ENCODE measurements around the gene CBFA2T3. TPM values are rescaled to one million over a fixed set of nuclear protein-coding genes. Genes with fewer than 3 reads are reported as not detected.
"Not testable (repeated sequence)": the region's sequence is repeated elsewhere in the genome, so short reads cannot be mapped to it uniquely, and the experiment has no call there.

Gene CBFA2T3
- polyA plus RNA-seq, 3 donors from 2014 or later: 0.49 to 0.76 TPM; not detected in 1

DNA sequence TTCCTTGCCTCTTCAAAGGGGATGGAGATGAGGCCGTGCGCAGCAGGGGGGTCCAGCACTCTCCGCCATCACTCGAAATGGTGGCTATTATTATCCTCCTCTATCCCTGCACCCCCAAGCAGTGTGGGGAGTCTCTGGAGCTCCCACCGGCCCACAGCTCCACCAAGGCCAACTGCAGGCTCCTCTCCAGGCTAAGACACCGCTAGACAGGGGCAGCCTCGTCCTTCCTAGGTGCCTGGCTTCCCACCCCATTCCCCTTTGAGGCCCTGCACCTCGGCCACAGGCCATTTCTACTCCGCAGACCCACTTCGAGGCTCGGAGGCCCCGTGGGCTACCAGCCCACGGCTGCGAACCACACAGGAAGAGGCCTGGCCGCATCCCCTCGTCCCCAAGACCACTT, 71.0 kb downstream of the CBFA2T3 start:
- Mint-ChIP-seq H3K36me3 (no peaks in the 10 kb centered on the region), H3K27me3 (ENCODE audit: low read depth in 3 of 3) (peaks cover 0 to 1% (median 0%) of the 10 kb centered on the region in 3 donors), H3K4me3 (no peak overlapping the region), H3K9me3 (no peaks in the 10 kb centered on the region), H3K27ac (peak overlapping the region in 1 of 6 donors; percentile 16), H3K4me1 (peaks cover 4 to 6% of the 10 kb centered on the region in 2 donors)
- DNase-seq: no peak

- DNase-seq: peak in 1 of 3 donors; percentile 7
- Mint-ChIP-seq H3K4me3 (no peak overlapping the region), H3K27ac (no peak overlapping the region), H3K9me3 (no peaks in the 10 kb centered on the region), H3K27me3 (ENCODE audit: low read depth in 3 of 3) (peaks cover 0 to 1% (median 0%) of the 10 kb centered on the region in 3 donors), H3K36me3 (no peaks in the 10 kb centered on the region), H3K4me1 (peaks cover 4 to 6% of the 10 kb centered on the region in 2 donors)
These were observed 71.4 kb downstream of the CBFA2T3 start for GRCh38 chr16:88905563-88905962.

DNA sequence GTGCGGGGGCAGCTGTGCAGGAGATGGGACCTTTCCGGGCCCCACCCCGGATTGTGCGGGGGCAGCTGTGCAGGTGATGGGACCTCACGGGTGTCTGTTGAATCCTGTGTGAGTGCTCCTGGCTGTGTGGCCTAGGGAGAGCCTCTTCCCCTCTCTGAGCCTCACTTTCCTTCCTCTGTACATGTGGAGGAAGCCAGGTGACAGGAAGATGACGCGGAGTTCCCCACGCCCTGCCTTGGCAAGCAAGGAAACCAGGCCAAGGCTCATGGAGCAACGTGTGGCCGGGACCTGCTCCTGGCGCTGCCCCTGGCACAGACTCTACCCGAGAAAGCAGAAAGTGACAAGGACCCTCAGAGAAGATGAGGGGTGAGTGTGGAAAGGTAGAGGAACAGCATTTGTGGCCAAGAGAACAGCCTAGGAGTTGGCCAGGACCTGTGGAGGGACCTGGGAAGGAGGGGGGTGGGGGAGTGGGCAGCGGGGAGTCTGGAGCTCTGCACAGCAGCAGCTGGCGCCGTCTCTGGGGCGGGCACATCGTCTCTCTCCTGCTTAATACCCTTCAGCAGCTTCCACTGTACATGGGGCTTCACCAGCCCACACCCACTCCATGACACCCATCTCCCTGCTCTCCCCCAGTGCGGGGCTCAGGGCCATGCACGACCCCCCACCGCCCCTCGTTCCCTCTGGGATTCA, 72.2 kb downstream of the CBFA2T3 start:
- H3K9me3 Mint-ChIP-seq: no peaks in the 10 kb centered on the region
- no peak for DNase-seq
- H3K27me3 Mint-ChIP-seq (ENCODE audit: low read depth in 3 of 3): no peaks in the 10 kb centered on the region
- peaks cover 4 to 6% of the 10 kb centered on the region in 2 donors for H3K4me1 Mint-ChIP-seq
- no peak overlapping the region for H3K4me3 Mint-ChIP-seq
- H3K27ac Mint-ChIP-seq: no peak overlapping the region
- H3K36me3 Mint-ChIP-seq: no peaks in the 10 kb centered on the region

- H3K27me3 Mint-ChIP-seq (ENCODE audit: low read depth in 3 of 3): no peaks in the 10 kb centered on the region
- no peaks in the 10 kb centered on the region for H3K9me3 Mint-ChIP-seq
- no peaks in the 10 kb centered on the region for H3K36me3 Mint-ChIP-seq
- no peak overlapping the region for H3K27ac Mint-ChIP-seq
- no peak for DNase-seq
- H3K4me1 Mint-ChIP-seq: peaks cover 4 to 6% of the 10 kb centered on the region in 2 donors
- no peak overlapping the region for H3K4me3 Mint-ChIP-seq
These were observed 73.7 kb downstream of the CBFA2T3 start for GRCh38 chr16:88903267-88903666.

GRCh38 chr16:88902744-88903143, 74.3 kb downstream of the CBFA2T3 start:
- no peak for DNase-seq
- H3K36me3 Mint-ChIP-seq: no peaks in the 10 kb centered on the region
- peaks cover 4 to 6% of the 10 kb centered on the region in 2 donors for H3K4me1 Mint-ChIP-seq
- no peaks in the 10 kb centered on the region for H3K9me3 Mint-ChIP-seq
- H3K27ac Mint-ChIP-seq: no peak overlapping the region
- no peaks in the 10 kb centered on the region for H3K27me3 Mint-ChIP-seq (ENCODE audit: low read depth in 3 of 3)
- no peak overlapping the region for H3K4me3 Mint-ChIP-seq

DNA sequence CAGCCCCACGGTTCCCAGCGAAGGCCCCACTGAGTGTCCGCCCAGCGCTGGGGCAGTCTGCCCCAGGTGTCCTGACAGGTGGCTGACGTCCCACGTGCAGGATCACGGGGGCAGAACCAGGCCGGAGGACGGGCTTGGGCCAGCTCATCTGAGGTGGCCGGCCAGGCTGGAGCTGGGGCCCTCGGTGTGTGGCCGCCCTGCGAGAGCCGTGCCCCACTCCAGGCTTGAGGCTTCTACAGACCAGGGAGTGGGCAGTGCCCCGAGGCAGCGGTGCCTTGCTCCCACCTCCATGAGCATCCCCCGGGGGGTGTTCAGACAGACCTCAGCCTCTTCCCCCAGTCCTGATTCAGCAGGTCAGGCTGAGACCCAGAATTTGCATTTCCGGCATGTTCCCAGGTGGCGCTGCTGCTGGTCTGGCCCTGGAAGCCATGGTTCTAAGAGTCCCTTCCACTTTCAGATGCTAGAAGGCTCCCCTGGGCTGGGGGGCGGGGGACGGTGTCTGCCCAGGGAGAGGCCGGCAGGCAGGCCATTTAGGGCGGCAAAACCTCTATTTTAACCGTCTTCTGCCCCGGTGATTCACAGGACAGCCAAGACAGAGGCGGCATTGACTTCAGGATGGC, 75.2 kb downstream of the CBFA2T3 start:
- Mint-ChIP-seq H3K27me3 (ENCODE audit: low read depth in 3 of 3) (no peaks in the 10 kb centered on the region), H3K4me3 (no peak overlapping the region), H3K9me3 (no peaks in the 10 kb centered on the region), H3K36me3 (no peaks in the 10 kb centered on the region), H3K4me1 (peaks cover 4 to 6% of the 10 kb centered on the region in 2 donors), H3K27ac (no peak overlapping the region)
- no peak for DNase-seq

GRCh38 chr16:88900662-88901052, 76.3 kb downstream of the CBFA2T3 start:
- Mint-ChIP-seq H3K4me1 (no peaks in the 10 kb centered on the region), H3K36me3 (no peaks in the 10 kb centered on the region), H3K4me3 (no peak overlapping the region), H3K9me3 (no peaks in the 10 kb centered on the region), H3K27ac (no peak overlapping the region), H3K27me3 (ENCODE audit: low read depth in 3 of 3) (no peaks in the 10 kb centered on the region)
- DNase-seq: no peak

DNA sequence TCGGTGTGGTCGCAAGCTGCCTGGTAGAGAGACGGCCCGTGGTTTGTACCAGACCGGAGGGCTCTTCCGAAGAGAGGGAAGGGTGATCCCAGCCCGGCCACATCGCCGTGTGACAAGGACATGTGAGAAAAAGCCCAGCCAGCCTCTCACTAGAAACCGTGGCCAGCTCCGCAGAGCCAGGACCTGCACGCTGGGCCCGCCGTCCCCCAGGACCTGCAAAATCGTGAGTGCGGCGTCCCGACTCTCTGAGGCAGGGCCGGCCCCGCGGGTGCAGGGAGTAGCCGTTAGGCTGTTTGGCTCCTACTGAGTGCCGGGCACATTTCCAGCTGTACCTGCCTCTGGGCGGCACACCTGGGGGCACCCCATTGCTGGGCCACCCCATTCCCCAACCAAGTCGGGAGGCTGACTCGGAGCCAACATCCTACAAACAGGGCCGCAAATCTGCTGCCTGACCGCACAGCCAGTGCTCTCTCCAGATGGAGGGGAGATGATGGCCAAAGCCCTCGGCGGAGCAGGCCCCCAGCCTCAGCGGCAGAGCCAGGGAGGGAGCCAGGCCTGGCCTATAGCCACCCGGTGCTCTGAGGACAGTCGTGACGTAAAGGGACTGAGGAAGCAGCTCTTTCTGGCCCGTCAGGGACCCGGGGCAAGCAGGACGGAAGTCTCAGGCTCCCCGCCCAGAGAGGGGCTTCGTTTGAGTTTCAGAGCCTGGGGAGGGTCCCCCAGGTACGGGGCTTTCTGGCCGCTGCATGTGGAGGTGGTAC, 76.9 kb downstream of the CBFA2T3 start:
- Mint-ChIP-seq H3K4me3 (no peak overlapping the region), H3K36me3 (no peaks in the 10 kb centered on the region), H3K9me3 (no peaks in the 10 kb centered on the region), H3K27me3 (ENCODE audit: low read depth in 3 of 3) (no peaks in the 10 kb centered on the region), H3K27ac (no peak overlapping the region), H3K4me1 (no peaks in the 10 kb centered on the region)
- DNase-seq: no peak

GRCh38 chr16:88897696-88898425, 79.1 kb downstream of the CBFA2T3 start:
- Mint-ChIP-seq H3K27ac (no peak overlapping the region), H3K27me3 (ENCODE audit: low read depth in 3 of 3) (no peaks in the 10 kb centered on the region), H3K36me3 (no peaks in the 10 kb centered on the region), H3K9me3 (no peaks in the 10 kb centered on the region), H3K4me3 (no peak overlapping the region), H3K4me1 (no peaks in the 10 kb centered on the region)
- DNase-seq: no peak

GRCh38 chr16:88896238-88897070, 80.6 kb downstream of the CBFA2T3 start:
- no peak overlapping the region for H3K27ac Mint-ChIP-seq
- H3K36me3 Mint-ChIP-seq: no peaks in the 10 kb centered on the region
- H3K9me3 Mint-ChIP-seq: no peaks in the 10 kb centered on the region
- H3K27me3 Mint-ChIP-seq (ENCODE audit: low read depth in 3 of 3): no peaks in the 10 kb centered on the region
- H3K4me3 Mint-ChIP-seq: no peak overlapping the region
- H3K4me1 Mint-ChIP-seq: no peaks in the 10 kb centered on the region
- no peak for DNase-seq

GRCh38 chr16:88895335-88895734, 81.7 kb downstream of the CBFA2T3 start:
- Mint-ChIP-seq H3K27ac (no peak overlapping the region), H3K4me3 (no peak overlapping the region), H3K27me3 (ENCODE audit: low read depth in 3 of 3) (peaks cover 0 to 2% (median 0%) of the 10 kb centered on the region in 3 donors)

GRCh38 chr16:88894681-88895300, 82.2 kb downstream of the CBFA2T3 start:
- Mint-ChIP-seq H3K36me3 (no peaks in the 10 kb centered on the region), H3K4me1 (no peaks in the 10 kb centered on the region), H3K27me3 (ENCODE audit: low read depth in 3 of 3) (peaks cover 0 to 2% (median 0%) of the 10 kb centered on the region in 3 donors), H3K27ac (no peak overlapping the region), H3K4me3 (no peak overlapping the region), H3K9me3 (no peaks in the 10 kb centered on the region)
- no peak for DNase-seq

More at GRCh38 chr16:88895335-88895734, 81.7 kb downstream of the CBFA2T3 start:
- Mint-ChIP-seq H3K9me3 (no peaks in the 10 kb centered on the region), H3K4me1 (no peaks in the 10 kb centered on the region), H3K36me3 (no peaks in the 10 kb centered on the region)
- DNase-seq: no peak

GRCh38 chr16:88894266-88894665, 82.7 kb downstream of the CBFA2T3 start:
- not testable (repeated sequence) for DNase-seq; H3K4me1 Mint-ChIP-seq; H3K36me3 Mint-ChIP-seq; H3K27ac Mint-ChIP-seq; H3K27me3 Mint-ChIP-seq (ENCODE audit: low read depth in 3 of 3); H3K9me3 Mint-ChIP-seq; H3K4me3 Mint-ChIP-seq

Data from immature natural killer cell (primary cell).